Raji (cell line): ENCODE data around the gene MCC.

Experiments
- POLR2A ChIP-seq: IDR thresholded peaks from 2 replicates; pipeline ENCODE4 v1.6.1; 2011; ENCODE audit warnings: low read depth, low read length, control low read depth; ENCODE audit not compliant: insufficient read depth

MCC gene

DNA sequence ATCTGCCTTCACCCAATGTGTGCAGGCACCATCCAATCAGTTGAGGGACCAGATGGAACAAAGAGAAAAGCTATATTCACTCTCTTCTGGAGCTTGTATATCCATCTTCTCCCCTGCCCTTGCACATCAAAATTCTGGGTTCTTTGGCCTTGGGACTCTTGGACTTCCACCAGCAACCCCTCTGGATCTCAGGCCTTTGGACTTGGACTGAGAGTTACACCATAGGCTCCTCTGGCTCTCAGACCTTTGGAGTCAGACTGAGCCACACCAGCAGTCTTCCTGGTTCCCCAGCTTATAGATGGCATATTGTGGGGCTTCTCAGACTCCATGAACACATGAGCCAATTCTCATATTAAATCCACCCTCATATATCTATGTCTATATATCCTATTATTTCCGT lies 126.6 kb downstream of the MCC start:
- no peak for TF ChIP-seq POLR2A

DNA sequence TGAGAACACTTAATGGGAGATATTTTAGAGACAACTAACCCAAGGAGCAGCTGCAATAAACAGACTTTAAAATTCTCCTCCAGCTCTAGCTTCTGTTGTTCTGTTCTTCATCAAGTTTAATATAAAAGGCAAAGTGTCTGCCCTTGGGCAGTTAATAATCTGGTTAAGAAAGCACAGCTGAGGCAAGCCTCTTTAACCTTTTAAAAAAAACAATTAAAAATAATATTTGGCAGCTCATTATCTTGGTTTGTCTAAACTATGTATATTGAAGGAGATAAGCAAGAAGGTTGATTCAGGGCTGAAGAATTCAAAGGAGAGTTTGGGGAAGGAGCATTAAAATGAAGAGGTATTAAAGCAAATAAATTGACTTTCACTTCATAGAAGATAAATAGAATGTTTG lies 128.8 kb downstream of the MCC start:
- TF ChIP-seq POLR2A, result no peak

DNA sequence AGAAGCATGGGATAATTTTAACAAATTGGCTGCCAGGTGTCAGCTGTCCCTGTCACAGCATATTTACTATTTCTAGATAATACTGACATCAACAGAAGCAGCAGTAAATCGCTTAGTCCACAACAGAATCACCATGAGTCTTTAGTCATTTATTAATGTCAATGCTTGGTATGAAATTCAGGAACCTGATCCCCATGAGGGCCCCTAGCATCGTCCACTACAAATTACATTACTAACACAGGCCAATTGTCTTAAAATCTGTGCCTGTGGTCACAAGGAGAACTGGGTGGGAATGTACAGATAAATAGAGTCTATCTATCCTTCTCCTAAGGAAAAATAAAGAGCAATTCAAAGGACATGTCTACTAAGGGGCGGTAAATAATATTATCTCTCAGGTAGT lies 129.6 kb downstream of the MCC start:
- no peak for TF ChIP-seq POLR2A

DNA sequence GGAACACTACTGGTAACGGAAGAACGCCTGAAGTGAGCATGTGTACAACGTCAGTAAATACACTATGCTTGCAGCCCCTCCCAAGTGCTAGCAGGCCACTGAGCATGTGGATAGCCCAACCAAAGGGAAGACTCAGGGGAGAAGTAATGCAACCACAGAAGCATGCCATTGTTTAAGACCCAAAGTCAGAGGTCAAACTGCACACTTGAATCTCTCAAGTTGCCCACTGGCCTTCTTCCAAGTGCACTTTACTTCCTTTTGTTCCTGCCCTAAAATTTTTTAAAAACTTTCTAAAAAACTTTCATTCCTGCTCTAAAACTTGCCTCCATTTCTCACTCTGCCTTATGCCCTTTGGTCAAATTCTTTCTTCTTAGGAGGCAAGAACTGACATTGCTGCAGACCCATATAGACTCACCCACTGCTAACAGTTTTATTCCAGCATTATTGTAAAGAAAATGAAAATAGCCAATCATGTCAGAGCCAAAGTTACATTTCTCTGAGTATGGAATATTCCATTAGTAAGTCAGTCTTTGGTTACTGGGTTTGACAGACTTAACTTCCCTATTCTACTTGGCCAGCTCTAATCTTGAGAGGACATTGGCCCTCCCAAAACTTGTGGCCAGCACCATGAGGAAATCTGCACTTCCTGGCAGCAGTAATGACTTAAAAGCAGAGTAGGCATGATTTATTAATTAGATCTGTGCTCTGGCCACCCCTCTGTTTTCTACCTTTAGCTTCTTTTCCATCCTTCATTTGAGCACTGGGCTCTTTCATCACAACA lies 130.4 kb downstream of the MCC start:
- TF ChIP-seq POLR2A, result no peak

- TF ChIP-seq POLR2A, result no peak
Observed at GRCh38 chr5:113356487-113356886, 131.8 kb downstream of the MCC start.

GRCh38 chr5:113354055-113354454 lies 134.2 kb downstream of the MCC start:
- no peak for TF ChIP-seq POLR2A

- no peak for TF ChIP-seq POLR2A
Observed at GRCh38 chr5:113347572-113347971, 140.7 kb downstream of the MCC start.

DNA sequence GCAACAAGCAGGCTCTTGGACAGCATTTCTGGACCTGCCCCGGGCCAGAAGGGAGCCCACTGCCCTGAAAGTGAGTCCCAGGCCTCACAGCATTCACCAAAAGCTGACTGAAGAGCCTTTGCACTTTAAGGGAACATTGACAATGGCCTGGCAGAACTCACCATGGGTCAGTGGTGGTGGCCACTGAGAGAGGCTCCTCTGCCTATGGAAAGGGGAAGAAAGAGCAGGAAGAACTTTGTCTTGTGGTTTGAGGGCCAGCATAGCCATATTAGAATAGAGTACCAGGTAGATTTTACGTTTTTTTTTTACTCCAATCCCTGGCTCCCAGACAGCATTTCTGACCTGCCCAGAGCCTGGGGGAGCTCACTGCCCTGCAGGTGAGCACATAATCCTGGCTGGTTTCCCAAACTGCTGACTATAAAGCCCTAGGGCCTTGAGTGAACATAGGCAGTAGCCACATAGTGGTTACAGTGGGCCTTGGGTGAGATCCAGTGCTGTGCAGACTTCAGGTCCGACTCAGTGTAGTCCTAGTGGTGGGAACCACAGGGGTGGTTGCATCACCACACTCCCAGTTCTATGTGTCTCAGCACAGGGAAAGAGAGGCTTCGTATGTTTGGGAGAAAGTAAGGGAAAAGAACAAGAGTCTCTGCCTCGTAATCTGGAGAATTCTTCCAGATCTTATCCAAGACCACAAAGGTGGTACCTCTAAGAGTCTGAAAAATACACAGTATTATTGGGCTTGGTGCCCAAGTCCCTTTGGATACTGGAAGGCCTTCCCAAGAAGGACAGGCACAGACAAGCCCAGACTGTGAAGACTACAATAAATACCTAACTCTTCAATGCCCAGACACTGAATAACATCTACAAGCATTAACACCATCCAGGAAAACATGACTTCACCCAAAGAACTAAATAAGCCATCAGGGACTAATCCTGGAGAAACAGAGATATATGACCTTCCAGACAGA lies 143.0 kb downstream of the MCC start:
- no peak for TF ChIP-seq POLR2A

DNA sequence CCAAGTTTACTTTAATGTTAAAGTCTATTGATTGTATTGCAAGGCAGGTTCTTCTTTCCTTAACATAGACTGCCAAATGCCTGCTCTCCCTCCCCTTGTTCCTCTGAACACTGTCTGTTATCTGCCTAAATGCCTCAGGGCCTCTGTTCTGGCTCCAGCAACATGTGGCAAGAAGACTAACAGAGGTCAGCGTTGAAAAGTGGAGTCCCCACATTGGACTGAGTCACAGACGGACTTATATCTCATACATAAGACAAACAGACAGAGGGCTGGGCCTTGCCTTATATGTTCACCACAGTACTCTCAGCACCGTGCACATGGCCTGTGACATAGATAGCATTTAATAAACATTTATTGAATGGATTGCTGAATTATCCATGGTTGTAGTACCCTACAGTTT lies 144.9 kb downstream of the MCC start:
- TF ChIP-seq POLR2A, result no peak

DNA sequence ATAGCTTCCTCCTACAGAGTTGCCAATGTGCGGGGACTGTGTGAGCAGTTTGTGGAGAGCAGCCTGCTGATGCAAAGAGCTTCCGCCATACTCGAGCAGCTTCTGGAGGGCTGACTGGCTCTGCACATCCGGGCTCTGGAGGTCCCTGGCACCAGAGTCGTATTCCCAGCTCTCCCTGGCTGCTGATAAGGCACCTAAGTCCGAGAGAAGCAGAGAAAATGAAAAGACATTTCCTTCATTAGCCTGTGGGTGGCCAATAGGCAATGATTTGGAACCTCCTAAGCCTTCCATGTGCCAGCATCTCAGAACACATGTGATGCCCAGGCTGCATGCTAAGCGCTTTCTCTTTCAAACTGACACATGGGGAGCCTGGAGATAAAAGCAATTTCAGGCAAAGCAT lies 147.7 kb downstream of the MCC start:
- no peak for TF ChIP-seq POLR2A

DNA sequence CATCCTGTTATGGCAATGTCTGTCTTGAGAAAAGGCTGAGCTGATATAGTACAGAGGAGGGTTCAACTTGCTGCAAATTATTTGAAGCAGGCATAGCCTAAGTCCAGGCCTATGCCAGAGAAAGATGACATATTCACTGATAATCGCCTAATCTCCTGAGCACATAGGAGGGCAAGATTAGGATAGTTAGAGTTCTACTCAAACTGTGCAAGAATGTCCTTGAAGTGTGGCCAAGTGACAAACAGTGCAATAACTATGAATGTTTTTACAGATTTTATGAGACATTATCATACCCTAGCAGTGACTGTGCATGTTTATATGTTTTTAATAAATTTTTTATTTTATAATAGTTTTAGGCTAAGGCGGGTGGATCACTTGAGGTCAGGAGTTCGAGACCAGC lies 149.6 kb downstream of the MCC start:
- no peak for TF ChIP-seq POLR2A

DNA sequence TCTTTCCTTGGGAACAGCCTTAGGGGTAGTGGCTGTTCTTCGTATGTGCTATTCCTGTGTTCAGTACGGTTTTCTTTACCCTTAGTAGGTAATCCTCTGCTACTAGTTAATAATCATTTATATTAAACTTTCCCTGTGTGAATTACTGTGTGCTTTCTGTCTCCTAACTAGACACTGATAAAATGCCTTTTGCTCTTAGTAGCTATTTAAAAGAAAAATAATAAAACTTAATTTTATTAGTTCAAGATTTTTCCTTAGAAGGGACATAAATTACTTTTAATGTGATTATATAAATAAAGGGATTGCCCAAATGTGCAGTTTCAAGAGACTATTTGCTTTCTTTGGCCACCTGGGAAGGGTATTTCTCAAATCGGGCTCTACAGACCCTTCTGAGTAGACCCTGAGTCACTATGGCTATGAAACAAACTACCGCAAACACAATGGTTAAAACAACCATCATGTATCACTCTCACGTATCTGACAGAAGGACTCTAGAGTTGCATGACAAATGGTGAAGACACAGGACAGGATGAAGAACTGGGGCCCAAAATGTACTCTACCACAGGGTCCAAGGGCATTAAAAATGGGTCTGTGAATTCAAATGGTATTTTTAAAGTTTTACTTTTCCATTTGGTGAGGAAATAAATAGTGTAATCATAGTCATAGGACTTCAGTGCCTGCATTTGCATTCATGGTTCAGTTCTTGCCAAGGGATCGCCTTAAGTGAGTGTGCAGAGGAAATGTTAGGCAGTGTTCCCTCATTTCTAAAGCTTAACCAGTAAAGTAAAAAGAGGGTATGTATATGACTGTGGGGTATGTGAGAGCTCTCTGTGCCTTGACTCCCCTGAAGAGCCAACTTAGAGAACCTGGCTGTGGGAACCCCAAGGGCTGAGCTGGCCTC lies 150.5 kb downstream of the MCC start:
- TF ChIP-seq POLR2A, result no peak

GRCh38 chr5:113336975-113337374 lies 151.3 kb downstream of the MCC start:
- no peak for TF ChIP-seq POLR2A

- no peak for TF ChIP-seq POLR2A
Observed at GRCh38 chr5:113333411-113333810, 154.8 kb downstream of the MCC start.

GRCh38 chr5:113331209-113331551 lies 157.1 kb downstream of the MCC start:
- TF ChIP-seq POLR2A, result no peak
